Gastrocnemius medialis (tissue), 4 donors: Measurements from ENCODE around the gene PALLD.

Experiments used
- CTCF ChIP-seq, 5 experiments: fragments of 450-650 bp in 3 of 5; fragments of 200-600 bp in 2 of 5; sonication (generic) in 2 of 5; IDR thresholded peaks in 4 of 5; conservative IDR thresholded peaks in 1 of 5; 1 replicate in 4 of 5; 2 replicates in 1 of 5; pipeline ENCODE4 v1.5.1; 2016 to 2019; ENCODE audit warnings: antibody characterized with exemption in 5 of 5, mild to moderate bottlenecking in 3 of 5, moderate library complexity in 3 of 5
- POLR2A ChIP-seq, 2 donors: fragments of 450-650 bp; IDR thresholded peaks; one replicate each; pipeline ENCODE4 v1.6.1; 2017; ENCODE audit warnings: antibody characterized with exemption in 2 of 2, mild to moderate bottlenecking in 2 of 2, moderate library complexity in 2 of 2

- TF ChIP-seq CTCF (IDR thresholded peaks at IDR 0.05 in 4 of 5, conservative IDR thresholded peaks at IDR 0.05 in 1 of 5) (no peak), POLR2A (IDR thresholded peaks at IDR 0.05) (no peak)
These were observed 359.5 kb downstream of the PALLD start for GRCh38 chr4:168856312-168856711.
